GM12873 (cell line): ENCODE measurements around the gene GGNBP2.

Experiments
- TF ChIP-seq, protein P1 (sequence below): IDR thresholded peaks from 2 replicates; pipeline ENCODE4 v1.5.1; 2012; ENCODE audit warnings: low read depth, mild to moderate bottlenecking, moderate library complexity, low read length, control low read depth; ENCODE audit not compliant: insufficient read depth; ENCODE audit errors: missing control alignments

The GGNBP2 gene

DNA sequence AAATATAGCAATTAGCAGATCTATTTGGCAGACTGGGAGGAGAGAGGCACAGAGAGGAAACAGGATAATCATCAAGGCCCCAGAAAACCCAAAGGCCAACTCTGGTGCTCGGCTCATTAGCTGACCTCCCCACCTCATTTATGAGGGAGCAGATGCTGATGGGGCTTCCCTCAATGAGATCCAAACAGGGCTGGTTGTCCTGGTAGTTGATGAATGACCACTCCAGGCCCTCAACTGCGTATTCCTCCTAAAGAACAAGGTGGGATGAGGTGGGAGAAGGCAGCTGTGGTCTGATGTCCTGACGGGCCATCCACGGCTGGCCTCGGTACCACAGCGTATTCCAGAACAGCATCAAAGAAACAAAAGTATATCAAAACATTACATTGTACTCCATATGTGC lies 37.5 kb upstream of the GGNBP2 start:
- TF ChIP-seq, protein P1, sequence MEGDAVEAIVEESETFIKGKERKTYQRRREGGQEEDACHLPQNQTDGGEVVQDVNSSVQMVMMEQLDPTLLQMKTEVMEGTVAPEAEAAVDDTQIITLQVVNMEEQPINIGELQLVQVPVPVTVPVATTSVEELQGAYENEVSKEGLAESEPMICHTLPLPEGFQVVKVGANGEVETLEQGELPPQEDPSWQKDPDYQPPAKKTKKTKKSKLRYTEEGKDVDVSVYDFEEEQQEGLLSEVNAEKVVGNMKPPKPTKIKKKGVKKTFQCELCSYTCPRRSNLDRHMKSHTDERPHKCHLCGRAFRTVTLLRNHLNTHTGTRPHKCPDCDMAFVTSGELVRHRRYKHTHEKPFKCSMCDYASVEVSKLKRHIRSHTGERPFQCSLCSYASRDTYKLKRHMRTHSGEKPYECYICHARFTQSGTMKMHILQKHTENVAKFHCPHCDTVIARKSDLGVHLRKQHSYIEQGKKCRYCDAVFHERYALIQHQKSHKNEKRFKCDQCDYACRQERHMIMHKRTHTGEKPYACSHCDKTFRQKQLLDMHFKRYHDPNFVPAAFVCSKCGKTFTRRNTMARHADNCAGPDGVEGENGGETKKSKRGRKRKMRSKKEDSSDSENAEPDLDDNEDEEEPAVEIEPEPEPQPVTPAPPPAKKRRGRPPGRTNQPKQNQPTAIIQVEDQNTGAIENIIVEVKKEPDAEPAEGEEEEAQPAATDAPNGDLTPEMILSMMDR, result no peak

- TF ChIP-seq, protein P1, result no peak
Measured at GRCh38 chr17:36509272-36509985, 35.3 kb upstream of the GGNBP2 start.

GRCh38 chr17:36510636-36511035 lies 34.1 kb upstream of the GGNBP2 start:
- TF ChIP-seq, protein P1, result no peak

DNA sequence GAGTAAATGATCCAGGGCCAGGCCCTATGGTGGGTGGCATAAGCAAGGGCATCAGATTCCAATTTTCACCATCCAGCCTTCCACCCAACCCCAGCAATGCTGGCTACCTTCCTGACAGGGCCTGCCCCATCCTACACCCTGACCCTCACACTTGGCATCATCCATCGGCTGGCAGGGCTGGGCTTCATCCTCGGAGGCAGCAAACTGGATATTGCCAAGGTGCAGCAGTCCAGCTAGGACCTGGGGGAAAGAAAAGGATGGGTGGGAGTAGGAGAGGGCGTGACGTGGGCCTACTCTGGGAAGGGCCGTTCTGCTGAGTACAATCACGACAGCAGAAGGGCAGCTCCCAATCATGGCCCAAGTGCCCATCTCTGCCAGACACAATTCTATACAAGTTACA lies 33.5 kb upstream of the GGNBP2 start:
- TF ChIP-seq, protein P1, result no peak

- TF ChIP-seq, protein P1, result no peak
Measured at GRCh38 chr17:36512641-36513040, 32.1 kb upstream of the GGNBP2 start.

GRCh38 chr17:36514856-36515255 lies 29.9 kb upstream of the GGNBP2 start:
- TF ChIP-seq, protein P1, result no peak

GRCh38 chr17:36515837-36516236 lies 28.9 kb upstream of the GGNBP2 start:
- TF ChIP-seq, protein P1, result no peak
